GM18858 (cell line): ENCODE results near the gene CELF4.

ENCODE experiments used
- ATAC-seq: cut with Tn5 transposase; IDR thresholded peaks from one replicate; pipeline ENCODE4 v1.9.1; 2021; ENCODE audit not compliant: unreplicated experiment

Gene CELF4

GRCh38 chr18:37565101-37565976, at the start of gene CELF4:
Gene CELF4 (minus strand): TSS chr18:37565798.
- ATAC-seq: no peak

GRCh38 chr18:37613253-37613565, 47.6 kb upstream of the CELF4 start:
- ATAC-seq: no peak

GRCh38 chr18:37612524-37613252, 47.1 kb upstream of the CELF4 start:
- ATAC-seq: no peak

- no peak for ATAC-seq
Measured at GRCh38 chr18:37611614-37612279, 46.1 kb upstream of the CELF4 start.

GRCh38 chr18:37608876-37609275, 43.3 kb upstream of the CELF4 start:
- no peak for ATAC-seq

GRCh38 chr18:37607281-37607680, 41.7 kb upstream of the CELF4 start:
- ATAC-seq: no peak

- ATAC-seq: no peak
Measured at GRCh38 chr18:37604032-37604431, 38.4 kb upstream of the CELF4 start.

GRCh38 chr18:37598966-37599896, 33.6 kb upstream of the CELF4 start:
- no peak for ATAC-seq

GRCh38 chr18:37598396-37598795, 32.8 kb upstream of the CELF4 start:
- ATAC-seq: no peak

GRCh38 chr18:37590346-37590745, 24.7 kb upstream of the CELF4 start:
- ATAC-seq: no peak

GRCh38 chr18:37588289-37588688, 22.7 kb upstream of the CELF4 start:
- no peak for ATAC-seq

- no peak for ATAC-seq
Measured at GRCh38 chr18:37586656-37587225, 21.1 kb upstream of the CELF4 start.

- ATAC-seq: no peak
Measured at GRCh38 chr18:37584952-37585695, 19.5 kb upstream of the CELF4 start.

- ATAC-seq: no peak
Measured at GRCh38 chr18:37584217-37584616, 18.6 kb upstream of the CELF4 start.

- ATAC-seq: no peak
Measured at GRCh38 chr18:37582261-37582660, 16.7 kb upstream of the CELF4 start.

GRCh38 chr18:37578886-37579513, 13.4 kb upstream of the CELF4 start:
- peak; percentile 82 for ATAC-seq

- ATAC-seq: no peak
Measured at GRCh38 chr18:37578182-37578678, 12.6 kb upstream of the CELF4 start.

- no peak for ATAC-seq
Measured at GRCh38 chr18:37577051-37577611, 11.5 kb upstream of the CELF4 start.

- ATAC-seq: no peak
Measured at GRCh38 chr18:37575646-37576045, 10.0 kb upstream of the CELF4 start.
